GM23338 (cell line): ENCODE measurements around the gene OXCT2.
"Not testable (repeated sequence)": the region's sequence is repeated elsewhere in the genome, so short reads cannot be mapped to it uniquely, and the experiment has no call there.

Experiments
- EZH2phosphoT487 ChIP-seq: fragments of 200-600 bp; sonication (generic); IDR thresholded peaks from one replicate; pipeline ENCODE4 v1.8.1; 2018; ENCODE audit warnings: antibody characterized with exemption; ENCODE audit not compliant: unreplicated experiment
- JUNB ChIP-seq: IDR thresholded peaks from one replicate; pipeline ENCODE4 v1.6.1; 2016; ENCODE audit warnings: antibody characterized with exemption; ENCODE audit not compliant: unreplicated experiment
- POLR2AphosphoS5 ChIP-seq: IDR thresholded peaks from 2 replicates; pipeline ENCODE4 v1.6.1; 2016; ENCODE audit warnings: antibody characterized with exemption, low read depth
- TF ChIP-seq, protein P1 (sequence below), 2 experiments: fragments of 200-600 bp in 1 of 2; sonication (generic) in 1 of 2; conservative IDR thresholded peaks; 2 replicates each; pipeline versions ENCODE4 v1.5.1 to v1.6.1; 2016 to 2017; ENCODE audit warnings: antibody characterized with exemption in 2 of 2, low read depth in 2 of 2, mild to moderate bottlenecking in 2 of 2, moderate library complexity in 1 of 2

- TF ChIP-seq, protein P1, sequence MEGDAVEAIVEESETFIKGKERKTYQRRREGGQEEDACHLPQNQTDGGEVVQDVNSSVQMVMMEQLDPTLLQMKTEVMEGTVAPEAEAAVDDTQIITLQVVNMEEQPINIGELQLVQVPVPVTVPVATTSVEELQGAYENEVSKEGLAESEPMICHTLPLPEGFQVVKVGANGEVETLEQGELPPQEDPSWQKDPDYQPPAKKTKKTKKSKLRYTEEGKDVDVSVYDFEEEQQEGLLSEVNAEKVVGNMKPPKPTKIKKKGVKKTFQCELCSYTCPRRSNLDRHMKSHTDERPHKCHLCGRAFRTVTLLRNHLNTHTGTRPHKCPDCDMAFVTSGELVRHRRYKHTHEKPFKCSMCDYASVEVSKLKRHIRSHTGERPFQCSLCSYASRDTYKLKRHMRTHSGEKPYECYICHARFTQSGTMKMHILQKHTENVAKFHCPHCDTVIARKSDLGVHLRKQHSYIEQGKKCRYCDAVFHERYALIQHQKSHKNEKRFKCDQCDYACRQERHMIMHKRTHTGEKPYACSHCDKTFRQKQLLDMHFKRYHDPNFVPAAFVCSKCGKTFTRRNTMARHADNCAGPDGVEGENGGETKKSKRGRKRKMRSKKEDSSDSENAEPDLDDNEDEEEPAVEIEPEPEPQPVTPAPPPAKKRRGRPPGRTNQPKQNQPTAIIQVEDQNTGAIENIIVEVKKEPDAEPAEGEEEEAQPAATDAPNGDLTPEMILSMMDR (conservative IDR thresholded peaks at IDR 0.05; ENCODE audit: low read depth in 2 of 2), result not testable (repeated sequence)
- not testable (repeated sequence) for TF ChIP-seq EZH2phosphoT487, POLR2AphosphoS5, JUNB
These were observed 4.7 kb downstream of the OXCT2 start for GRCh38 chr1:39766466-39766865.
